Loucy (cell line): ENCODE measurements around the gene TTYH3.
A peak's percentile ranks its signal among the peaks of the same experiment; 100 is the strongest.
"Not testable (repeated sequence)": the region's sequence is repeated elsewhere in the genome, so short reads cannot be mapped to it uniquely, and the experiment has no call there.

ENCODE experiments used
- H2AFZ ChIP-seq: fragments of 200-600 bp; sonication (generic); 2 replicates; pipeline ENCODE4 v1.6.0; 2016; ENCODE audit warnings: antibody characterized with exemption, mild to moderate bottlenecking, low read length, moderate library complexity
- H3F3A ChIP-seq: fragments of 200-600 bp; 2 replicates; pipeline ENCODE4 v1.6.0; 2016; ENCODE audit warnings: antibody characterized with exemption, low read depth, mild to moderate bottlenecking
- H3K27me3 ChIP-seq: fragments of 200-600 bp; sonication (generic); 2 replicates; pipeline ENCODE4 v1.6.1; 2014; ENCODE audit warnings: low read length, mild to moderate bottlenecking; ENCODE audit not compliant: insufficient read depth, poor library complexity, severe bottlenecking
- H3K36me3 ChIP-seq: fragments of 200-600 bp; sonication (generic); 2 replicates; pipeline ENCODE4 v1.6.1; 2016; ENCODE audit warnings: low read length; ENCODE audit not compliant: insufficient read depth
- H3K4me1 ChIP-seq: fragments of 200-600 bp; sonication (generic); 2 replicates; pipeline ENCODE4 v1.5.1; 2014; ENCODE audit warnings: low read length, mild to moderate bottlenecking; ENCODE audit not compliant: insufficient read depth, poor library complexity, severe bottlenecking
- H3K4me2 ChIP-seq: fragments of 200-600 bp; sonication (generic); 2 replicates; pipeline ENCODE4 v1.6.0; 2014; ENCODE audit warnings: antibody characterized with exemption, low read length, low read depth, mild to moderate bottlenecking; ENCODE audit not compliant: poor library complexity, severe bottlenecking
- H3K4me3 ChIP-seq: fragments of 200-600 bp; sonication (generic); 2 replicates; pipeline ENCODE4 v1.5.1; 2014; ENCODE audit warnings: low read length, mild to moderate bottlenecking, mixed read lengths; ENCODE audit not compliant: poor library complexity, severe bottlenecking
- H3K79me2 ChIP-seq: fragments of 200-600 bp; sonication (generic); 2 replicates; pipeline ENCODE4 v1.6.1; 2014; ENCODE audit warnings: low read length; ENCODE audit not compliant: insufficient read depth
- H3K9ac ChIP-seq: fragments of 200-600 bp; sonication (generic); 2 replicates; pipeline ENCODE4 v1.6.0; 2014; ENCODE audit warnings: mild to moderate bottlenecking, low read depth, low read length, moderate library complexity; ENCODE audit not compliant: poor library complexity, severe bottlenecking
- H3K9me2 ChIP-seq: fragments of 200-600 bp; sonication (generic); replicated peaks from 2 replicates; pipeline ENCODE4 v1.6.1; 2016; ENCODE audit warnings: low read depth, low read length, mixed read lengths
- H3K9me3 ChIP-seq: fragments of 200-600 bp; sonication (generic); 2 replicates; pipeline ENCODE4 v1.6.1; 2014; ENCODE audit warnings: mild to moderate bottlenecking, antibody characterized with exemption, low read length, low read depth; ENCODE audit not compliant: insufficient read depth
- H4K20me1 ChIP-seq: fragments of 200-600 bp; sonication (generic); 2 replicates; pipeline ENCODE4 v1.6.0; 2014; ENCODE audit warnings: antibody characterized with exemption, low read length, mild to moderate bottlenecking; ENCODE audit not compliant: insufficient read depth, poor library complexity, severe bottlenecking
- CTCF ChIP-seq: fragments of 200-600 bp; sonication (generic); conservative IDR thresholded peaks from 2 replicates; pipeline ENCODE4 v1.5.1; 2014; ENCODE audit warnings: mild to moderate bottlenecking, antibody characterized with exemption, low read length
- EZH2phosphoT487 ChIP-seq: fragments of 200-600 bp; IDR thresholded peaks from 2 replicates; pipeline ENCODE4 v1.6.1; 2018; ENCODE audit warnings: antibody characterized with exemption, mild to moderate bottlenecking, moderate library complexity, borderline replicate concordance

Gene TTYH3

GRCh38 chr7:2670171-2670570 is 38.4 kb downstream of the TTYH3 start:
- no peak overlapping the region for H3K9ac ChIP-seq
- H3K4me2 ChIP-seq: no peak overlapping the region
- H2AFZ ChIP-seq: no peak overlapping the region

GRCh38 chr7:2670720-2671391 is 39.1 kb downstream of the TTYH3 start:
- peak; percentile 84 for TF ChIP-seq CTCF
- TF ChIP-seq EZH2phosphoT487: no peak
- Histone ChIP-seq H4K20me1 (no peaks in the 10 kb centered on the region), H3K9me3 (no peaks in the 10 kb centered on the region), H3K36me3 (no peaks in the 10 kb centered on the region), H3K9ac (peak overlapping the region; percentile 6), H3K79me2 (no peaks in the 10 kb centered on the region), H3K9me2 (no peaks in the 10 kb centered on the region), H3F3A (no peaks in the 10 kb centered on the region), H3K27me3 (no peaks in the 10 kb centered on the region), H3K4me2 (peak overlapping the region; percentile 17), H3K4me1 (peaks cover 10% of the 10 kb centered on the region), H2AFZ (0 out of 2 replicates have a peak overlapping the region, but pooled peaks have one; percentile 13), H3K4me3 (no peak overlapping the region)

More at GRCh38 chr7:2670171-2670570, 38.4 kb downstream of the TTYH3 start:
- Histone ChIP-seq H3K27me3 (no peaks in the 10 kb centered on the region), H3K79me2 (no peaks in the 10 kb centered on the region), H3K9me2 (no peaks in the 10 kb centered on the region), H3K36me3 (no peaks in the 10 kb centered on the region), H3K4me1 (peaks cover 10% of the 10 kb centered on the region), H3K4me3 (no peak overlapping the region), H4K20me1 (no peaks in the 10 kb centered on the region), H3K9me3 (no peaks in the 10 kb centered on the region), H3F3A (no peaks in the 10 kb centered on the region)
- TF ChIP-seq CTCF (no peak), EZH2phosphoT487 (no peak)

- H3K9me2 ChIP-seq, H3K9ac ChIP-seq, H2AFZ ChIP-seq, H3K4me1 ChIP-seq, H3K4me3 ChIP-seq, H3K36me3 ChIP-seq, H3F3A ChIP-seq, H3K27me3 ChIP-seq, H4K20me1 ChIP-seq, H3K9me3 ChIP-seq, H3K4me2 ChIP-seq, H3K79me2 ChIP-seq: not testable (repeated sequence)
These were observed 41.4 kb downstream of the TTYH3 start for GRCh38 chr7:2673214-2673613.

GRCh38 chr7:2673934-2674333 is 42.1 kb downstream of the TTYH3 start:
- no peaks in the 10 kb centered on the region for H3K27me3 ChIP-seq
- TF ChIP-seq CTCF (no peak), EZH2phosphoT487 (no peak)
- H3K4me2 ChIP-seq: no peak overlapping the region
- H3K9ac ChIP-seq: no peak overlapping the region
- no peaks in the 10 kb centered on the region for H3K9me3 ChIP-seq
- no peaks in the 10 kb centered on the region for H3K9me2 ChIP-seq
- H2AFZ ChIP-seq: no peak overlapping the region
- no peaks in the 10 kb centered on the region for H3F3A ChIP-seq
- H3K4me1 ChIP-seq: peaks cover 6% of the 10 kb centered on the region
- no peaks in the 10 kb centered on the region for H3K79me2 ChIP-seq
- no peaks in the 10 kb centered on the region for H3K36me3 ChIP-seq
- no peaks in the 10 kb centered on the region for H4K20me1 ChIP-seq
- H3K4me3 ChIP-seq: no peak overlapping the region
